Prostate gland (tissue), 2 donors: ENCODE data around the gene LRRC8E. TPM values are rescaled to one million over a fixed set of nuclear protein-coding genes. Genes with fewer than 3 reads are reported as not detected.

Source experiments
- DNase-seq: peaks from one replicate; pipeline ENCODE4 v3.0.0-alpha.2; 2019; ENCODE audit warnings: low spot score
- H3K27ac ChIP-seq, 2 donors: fragments of 200-600 bp; sonication (generic); 2 replicates each; pipeline ENCODE4 v1.5.1; 2017 to 2019
- H3K27me3 ChIP-seq: fragments of 200-600 bp; sonication (generic); replicated peaks from 2 replicates; pipeline ENCODE4 v1.5.1; 2019; ENCODE audit not compliant: insufficient read depth
- H3K36me3 ChIP-seq, 2 donors: fragments of 200-600 bp; sonication (generic); 1 replicate in 1 of 2; 2 replicates in 1 of 2; pipeline versions ENCODE4 v1.5.1 to v1.8.1; 2017 to 2019
- H3K4me1 ChIP-seq: fragments of 200-600 bp; sonication (generic); replicated peaks from 2 replicates; pipeline ENCODE4 v1.5.1; 2019
- H3K4me3 ChIP-seq, 2 donors: fragments of 200-600 bp; sonication (generic); 2 replicates each; pipeline ENCODE4 v1.5.1; 2017 to 2019
- H3K9me3 ChIP-seq: fragments of 200-600 bp; sonication (generic); 2 replicates; pipeline ENCODE4 v1.5.1; 2017
- POLR2A ChIP-seq: fragments of 450-650 bp; IDR thresholded peaks from one replicate; pipeline ENCODE4 v1.6.1; 2016; ENCODE audit warnings: antibody characterized with exemption, mild to moderate bottlenecking
- POLR2AphosphoS5 ChIP-seq: sonication (generic); formaldehyde crosslinking; IDR thresholded peaks from one replicate; pipeline ENCODE4 v1.6.1; 2017; ENCODE audit warnings: antibody characterized with exemption
- WGBS: methylation state at CpG from one replicate; pipeline ENCODE4 v1.1.5; 2018; 5-methylcytosine and 5-hydroxymethylcytosine counted together
- intact Hi-C: fragments of 100-400 bp; cut with DNase I; formaldehyde crosslinking; loops from one replicate; pipeline ENCODE4 v1.14.2; 2022
- total RNA-seq, 2 donors: library from RNA; depleted of rRNA; stranded (reverse); fragments of >200 nt; gene quantifications; one replicate each; pipeline ENCODE4 v1.1.0, GENCODE V29; 2016
- TF ChIP-seq, protein P1 (sequence below), 4 experiments: fragments of 200-600 bp in 2 of 4; fragments of 450-650 bp in 2 of 4; sonication (generic) in 2 of 4; IDR thresholded peaks; 1 replicate in 3 of 4; 2 replicates in 1 of 4; pipeline ENCODE4 v1.5.1; 2016 to 2019; ENCODE audit warnings: antibody characterized with exemption in 4 of 4, mild to moderate bottlenecking in 2 of 4, moderate library complexity in 2 of 4

LRRC8E gene
- total RNA-seq, 2 donors from 2014 or later, result 4.8 to 11.7 TPM

DNA sequence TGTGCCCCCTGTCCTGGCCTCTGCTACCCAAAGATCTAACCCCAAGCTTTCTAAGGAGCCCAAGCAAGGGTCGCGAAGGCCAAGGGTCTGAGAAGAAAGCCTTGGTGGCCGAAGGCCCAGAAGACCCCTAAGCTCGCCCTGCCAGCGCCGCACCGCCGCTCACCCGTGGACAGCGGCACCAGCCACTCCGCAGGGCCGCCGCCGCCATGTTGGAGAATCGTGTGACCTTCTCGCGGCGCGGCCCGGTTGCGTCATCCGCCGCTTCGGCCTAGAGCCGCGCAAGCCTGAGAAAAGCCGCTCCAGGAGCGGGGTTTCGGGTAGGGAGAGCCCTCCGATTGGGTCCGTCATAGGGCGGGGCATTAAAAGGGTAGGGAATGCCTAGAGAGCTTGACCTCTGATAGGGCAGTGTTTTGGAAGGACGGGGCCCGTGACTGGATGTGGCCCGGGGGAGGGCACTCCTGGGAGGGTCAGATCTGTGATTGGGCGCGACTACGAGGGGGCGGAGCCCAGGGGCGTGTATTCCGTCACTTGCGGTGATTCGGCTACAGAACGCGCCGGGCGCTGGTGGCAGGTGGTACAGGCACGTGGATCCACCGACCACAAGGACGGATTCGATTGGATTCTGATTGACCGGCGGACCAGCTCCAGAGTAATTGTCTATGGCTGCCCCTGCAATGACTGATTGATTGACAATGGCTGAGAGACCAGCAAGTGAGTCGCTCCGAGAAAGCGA lies 55.3 kb downstream of the LRRC8E start, which contains the start of gene TIMM44:
Gene TIMM44, minus strand, starts transcription at position 223 of the 733 bp plus-strand sequence. Its CDS starts 15 bp downstream, at position 208.
- intact Hi-C loops, result loop anchor here (2.0 to 5.0 kb wide), 2 partner anchors 59 to 307 kb away; no protein-coding TSS in a partner anchor

DNA sequence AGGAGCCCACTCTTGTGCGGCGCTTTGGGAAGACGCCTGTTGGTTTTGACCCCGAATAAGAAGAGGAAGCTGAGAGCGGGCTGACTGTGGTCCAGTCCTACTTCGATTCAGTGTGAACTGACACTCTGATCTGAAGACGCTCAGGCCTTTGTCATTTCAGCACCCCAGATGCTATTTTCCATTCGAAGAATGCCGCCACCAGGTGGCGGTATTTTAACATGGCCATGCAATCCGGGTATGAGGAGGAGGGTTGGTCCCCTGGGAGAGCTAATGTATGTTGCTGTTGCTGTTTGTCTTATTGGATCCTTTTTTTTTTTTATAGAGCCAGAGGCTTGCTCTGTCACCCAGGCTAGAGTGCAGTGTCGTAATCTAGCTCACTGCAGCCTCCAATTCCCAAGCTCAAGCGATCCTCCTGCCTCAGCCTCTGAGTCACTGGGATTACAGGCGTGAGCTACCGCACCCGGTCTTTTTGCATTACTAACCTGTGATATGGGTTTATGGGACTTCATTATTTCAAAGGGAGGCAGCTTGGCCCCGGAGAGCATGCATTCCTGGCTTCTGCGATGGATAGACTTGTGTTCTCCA lies 56.0 kb downstream of the LRRC8E start:
- WGBS, result 30% methylated on average over 18 of the region's 18 CpGs
- DNase-seq, result peak; percentile 90
- H3K4me3 ChIP-seq, result peak overlapping the region; percentile 31 to 93
- H3K36me3 ChIP-seq, result no peaks in the 10 kb centered on the region
- intact Hi-C loops, result loop anchor here (2.0 to 5.0 kb wide), 2 partner anchors 58 to 307 kb away; no protein-coding TSS in a partner anchor
- H3K4me1 ChIP-seq, result no peaks in the 10 kb centered on the region
- H3K27ac ChIP-seq, result peak overlapping the region; percentile 95 to 97
- TF ChIP-seq POLR2AphosphoS5 (no peak), POLR2A (no peak)
- TF ChIP-seq, protein P1, sequence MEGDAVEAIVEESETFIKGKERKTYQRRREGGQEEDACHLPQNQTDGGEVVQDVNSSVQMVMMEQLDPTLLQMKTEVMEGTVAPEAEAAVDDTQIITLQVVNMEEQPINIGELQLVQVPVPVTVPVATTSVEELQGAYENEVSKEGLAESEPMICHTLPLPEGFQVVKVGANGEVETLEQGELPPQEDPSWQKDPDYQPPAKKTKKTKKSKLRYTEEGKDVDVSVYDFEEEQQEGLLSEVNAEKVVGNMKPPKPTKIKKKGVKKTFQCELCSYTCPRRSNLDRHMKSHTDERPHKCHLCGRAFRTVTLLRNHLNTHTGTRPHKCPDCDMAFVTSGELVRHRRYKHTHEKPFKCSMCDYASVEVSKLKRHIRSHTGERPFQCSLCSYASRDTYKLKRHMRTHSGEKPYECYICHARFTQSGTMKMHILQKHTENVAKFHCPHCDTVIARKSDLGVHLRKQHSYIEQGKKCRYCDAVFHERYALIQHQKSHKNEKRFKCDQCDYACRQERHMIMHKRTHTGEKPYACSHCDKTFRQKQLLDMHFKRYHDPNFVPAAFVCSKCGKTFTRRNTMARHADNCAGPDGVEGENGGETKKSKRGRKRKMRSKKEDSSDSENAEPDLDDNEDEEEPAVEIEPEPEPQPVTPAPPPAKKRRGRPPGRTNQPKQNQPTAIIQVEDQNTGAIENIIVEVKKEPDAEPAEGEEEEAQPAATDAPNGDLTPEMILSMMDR (IDR thresholded peaks at IDR 0.05), result peak; percentile 83 to 96 (median 86)
- H3K9me3 ChIP-seq, result no peaks in the 10 kb centered on the region
- no peaks in the 10 kb centered on the region for H3K27me3 ChIP-seq

More for the DNA sequence above, 55.3 kb downstream of the LRRC8E start, which contains the start of gene TIMM44:
- H3K27me3 ChIP-seq, result no peaks in the 10 kb centered on the region
- WGBS, result under 1% methylated on average over 50 of the region's 56 CpGs
- no peaks in the 10 kb centered on the region for H3K4me1 ChIP-seq
- H3K9me3 ChIP-seq, result no peaks in the 10 kb centered on the region
- peak within 1 kb of the TSS; percentile 89 to 93 for H3K4me3 ChIP-seq
- peak within 1 kb of the TSS; percentile 95 to 97 for H3K27ac ChIP-seq
- DNase-seq, result peak; percentile 99
- H3K36me3 ChIP-seq, result no peaks in the 10 kb centered on the region
- TF ChIP-seq POLR2A (peak; percentile 66), POLR2AphosphoS5 (peak; percentile 99)
- TF ChIP-seq, protein P1 (IDR thresholded peaks at IDR 0.05), result no peak

DNA sequence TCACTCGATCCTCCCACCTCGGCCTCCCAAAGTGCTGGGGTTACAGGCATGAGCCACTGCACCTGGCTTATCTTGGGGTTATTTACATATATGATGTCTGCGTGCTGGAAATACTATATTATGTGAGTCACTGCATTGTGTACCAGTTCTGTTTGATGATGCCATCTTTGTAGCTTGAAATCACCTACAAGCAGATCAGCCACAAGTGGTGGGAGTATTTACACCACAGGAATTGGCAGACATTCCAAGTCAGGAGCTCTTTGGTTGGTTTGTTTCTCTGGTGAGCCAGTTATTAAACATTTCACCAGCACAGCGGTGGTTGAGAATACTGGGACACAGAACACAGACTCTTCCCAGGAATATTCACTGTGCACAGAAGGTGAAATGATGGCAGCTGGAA lies 59.6 kb downstream of the LRRC8E start:
- Histone ChIP-seq H3K9me3 (no peaks in the 10 kb centered on the region), H3K4me3 (no peak overlapping the region), H3K4me1 (no peaks in the 10 kb centered on the region), H3K27me3 (no peaks in the 10 kb centered on the region), H3K27ac (no peak overlapping the region), H3K36me3 (no peaks in the 10 kb centered on the region)
- WGBS, result 99% methylated on average over 4 of the region's 4 CpGs
- intact Hi-C loops, result no loop called here
- TF ChIP-seq, protein P1 (IDR thresholded peaks at IDR 0.05), result no peak
- TF ChIP-seq POLR2A, result no peak
- no peak for TF ChIP-seq POLR2AphosphoS5
- no peak for DNase-seq

Other genes starting within 250 kb of the LRRC8E start
- not detected for gene RETN, start 219.5 kb upstream of the LRRC8E start, total RNA-seq
- gene MCEMP1, start 211.4 kb upstream of the LRRC8E start, total RNA-seq, result under 1 TPM in 1 of 2 donors, not detected in 1; 0.28 TPM
- gene TRAPPC5, start 207.7 kb upstream of the LRRC8E start, total RNA-seq, result 100 to 1,000 TPM; 105 to 150 TPM
- gene FCER2, start 186.4 kb upstream of the LRRC8E start, total RNA-seq, result 1 to 10 TPM in 1 of 2 donors, not detected in 1; 1.5 TPM
- under 1 TPM in 1 of 2 donors, not detected in 1; 0.57 TPM for gene CLEC4G, start 156.4 kb upstream of the LRRC8E start, total RNA-seq
- gene CD209, start 141.0 kb upstream of the LRRC8E start, total RNA-seq, result 1 to 10 TPM in 1 of 2 donors, under 1 TPM in 1; 0.97 to 1.2 TPM
- 10 to 100 TPM in 1 of 2 donors, not detected in 1; 11.0 TPM for gene CLEC4M, start 125.3 kb upstream of the LRRC8E start, total RNA-seq
- 10 to 100 TPM; 24.0 to 25.7 TPM for gene EVI5L, start 58.3 kb upstream of the LRRC8E start, total RNA-seq
- gene PRR36, start 14.1 kb upstream of the LRRC8E start, total RNA-seq, result 1 to 10 TPM; 2.2 to 4.2 TPM
- gene MAP2K7, start 15.4 kb downstream of the LRRC8E start, total RNA-seq, result 10 to 100 TPM; 21.6 to 45.2 TPM
- gene TGFBR3L, start 26.3 kb downstream of the LRRC8E start, total RNA-seq, result 1 to 10 TPM in 1 of 2 donors, not detected in 1; 3.2 TPM
- 10 to 100 TPM; 37.4 to 95.0 TPM for gene SNAPC2, start 31.8 kb downstream of the LRRC8E start, total RNA-seq
- 10 to 100 TPM in 1 of 2 donors, 1 to 10 TPM in 1; 5.0 to 37.1 TPM for gene CTXN1, start 37.6 kb downstream of the LRRC8E start, total RNA-seq
- gene TIMM44, start 55.2 kb downstream of the LRRC8E start, total RNA-seq, result 10 to 100 TPM; 47.3 to 83.4 TPM
- gene ELAVL1, start 117.1 kb downstream of the LRRC8E start, total RNA-seq, result 10 to 100 TPM; 35.6 to 76.9 TPM
- not detected for gene CCL25, start 164.2 kb downstream of the LRRC8E start, total RNA-seq